ENCODE results near the gene IGFALS.

The IGFALS gene

GRCh38 chr16:1793578-1794220 lies at the start of gene IGFALS:
IGFALS (minus strand) TSS chr16:1793705; CDS start chr16:1793652, 53 bp downstream.
- DNase-seq = no peak

- no peak for DNase-seq
Measured at GRCh38 chr16:1839554-1839953, 46.0 kb upstream of the IGFALS start.

- DNase-seq = no peak
Measured at GRCh38 chr16:1834096-1834495, 40.6 kb upstream of the IGFALS start.

- DNase-seq = peak in 2 of 3 experiments; percentile 29 to 33
Measured at GRCh38 chr16:1832838-1833454, 39.4 kb upstream of the IGFALS start.

GRCh38 chr16:1831186-1832075 lies 37.9 kb upstream of the IGFALS start:
- DNase-seq = no peak

- no peak for DNase-seq
Measured at GRCh38 chr16:1830213-1830612, 36.7 kb upstream of the IGFALS start.

GRCh38 chr16:1828645-1829410 lies 35.3 kb upstream of the IGFALS start:
- DNase-seq = no peak

GRCh38 chr16:1826691-1827573 lies 33.4 kb upstream of the IGFALS start, which contains the start of the genes FAHD1 and HAGH:
FAHD1 (plus strand) TSS chr16:1827206; CDS start chr16:1827239, 33 bp downstream.
HAGH (minus strand) TSS chr16:1826825; CDS start chr16:1826787, 38 bp downstream.
- peak; percentile 95 to 98 (median 97) for DNase-seq

- peak; percentile 76 to 81 (median 78) for DNase-seq
Measured at GRCh38 chr16:1825864-1826690, 32.6 kb upstream of the IGFALS start.

- no peak for DNase-seq
Measured at GRCh38 chr16:1825381-1825863, 31.9 kb upstream of the IGFALS start.

- no peak for DNase-seq
Measured at GRCh38 chr16:1823821-1824220, 30.3 kb upstream of the IGFALS start.

- DNase-seq = no peak
Measured at GRCh38 chr16:1822801-1823200, 29.3 kb upstream of the IGFALS start.

GRCh38 chr16:1821861-1822611 lies 28.5 kb upstream of the IGFALS start:
- DNase-seq = no peak

- no peak for DNase-seq
Measured at GRCh38 chr16:1820946-1821290, 27.4 kb upstream of the IGFALS start.

GRCh38 chr16:1820096-1820945 lies 26.8 kb upstream of the IGFALS start:
- no peak for DNase-seq

GRCh38 chr16:1819611-1820010 lies 26.1 kb upstream of the IGFALS start:
- DNase-seq = no peak

GRCh38 chr16:1818873-1819525 lies 25.5 kb upstream of the IGFALS start:
- no peak for DNase-seq

GRCh38 chr16:1818204-1818872 lies 24.8 kb upstream of the IGFALS start:
- no peak for DNase-seq

Measured in NCI-H1417 (cell line).